ENCODE measurements around the gene PAX4.
"Not testable (repeated sequence)": the region's sequence is repeated elsewhere in the genome, so short reads cannot be mapped to it uniquely, and the experiment has no call there.

PAX4 gene

DNA sequence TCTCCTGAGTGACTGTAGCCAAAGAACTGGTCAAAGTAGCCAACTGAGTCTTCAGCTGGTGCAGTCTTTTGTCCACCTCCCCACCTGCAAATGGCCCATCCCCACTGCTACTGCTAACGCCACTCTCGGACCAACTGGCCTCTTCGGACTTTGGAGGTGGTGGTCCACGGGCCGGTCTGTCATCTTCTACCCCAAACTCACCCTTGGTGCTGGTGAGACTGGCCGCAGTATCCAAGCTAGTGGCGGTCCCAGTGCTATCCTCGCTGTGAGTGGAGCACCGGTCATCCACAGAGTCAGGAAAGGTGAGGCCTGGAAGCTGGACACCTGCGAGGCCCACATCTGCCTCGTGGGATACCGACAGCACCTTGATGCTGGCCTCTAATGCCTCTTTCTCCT, 33.3 kb downstream of the PAX4 start:
- no peak for DNase-seq

- DNase-seq: no peak
These were observed 35.6 kb downstream of the PAX4 start for GRCh38 chr7:127582361-127582760.

DNA sequence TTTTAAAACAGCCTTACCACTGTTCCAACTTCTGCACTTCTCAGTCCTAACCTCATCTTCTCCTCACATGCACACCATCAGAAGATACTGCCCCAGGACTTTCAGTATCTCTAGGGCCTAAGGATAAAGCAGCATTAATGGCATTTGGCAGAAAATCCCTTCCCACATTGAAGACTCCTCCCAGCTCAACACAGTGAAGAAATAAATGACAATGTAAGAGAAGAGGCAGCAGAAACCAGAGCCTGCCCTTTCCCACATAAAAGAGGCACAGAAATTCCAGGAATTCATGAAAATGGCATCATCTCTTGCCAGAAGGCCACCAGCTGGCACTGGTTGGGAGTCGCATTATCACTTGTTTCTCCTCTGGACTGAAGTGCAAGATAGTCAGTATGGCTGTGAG, 36.2 kb downstream of the PAX4 start:
- no peak for DNase-seq

GRCh38 chr7:127580612-127581011, 37.3 kb downstream of the PAX4 start:
- DNase-seq: no peak

DNA sequence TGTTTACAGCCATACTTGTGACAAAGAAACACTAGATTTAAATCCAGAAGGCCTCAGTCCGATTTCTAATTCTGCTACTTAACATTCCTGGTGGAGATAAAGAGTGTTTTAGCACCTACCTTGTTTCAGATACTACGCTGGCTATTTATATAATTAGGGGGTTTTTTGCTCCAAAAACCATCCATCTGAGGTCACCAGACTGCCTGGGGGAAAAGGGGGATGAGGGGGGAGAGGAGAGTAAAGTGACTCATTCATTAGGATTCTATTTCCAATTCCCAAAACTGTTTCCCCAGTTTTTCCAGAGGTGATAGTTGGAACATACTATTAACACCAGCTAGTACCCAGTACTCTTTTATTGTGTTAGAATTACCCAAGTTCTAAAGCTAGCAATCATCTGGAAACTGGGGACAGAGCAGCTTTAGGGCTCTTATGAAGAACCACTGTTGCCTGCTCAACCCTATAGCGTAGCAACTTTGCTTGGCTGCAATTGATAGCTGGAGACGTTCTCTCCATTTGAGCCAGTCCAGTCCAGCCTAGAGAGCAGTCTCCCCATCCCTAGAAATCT, 39.1 kb downstream of the PAX4 start:
- no peak for DNase-seq

DNA sequence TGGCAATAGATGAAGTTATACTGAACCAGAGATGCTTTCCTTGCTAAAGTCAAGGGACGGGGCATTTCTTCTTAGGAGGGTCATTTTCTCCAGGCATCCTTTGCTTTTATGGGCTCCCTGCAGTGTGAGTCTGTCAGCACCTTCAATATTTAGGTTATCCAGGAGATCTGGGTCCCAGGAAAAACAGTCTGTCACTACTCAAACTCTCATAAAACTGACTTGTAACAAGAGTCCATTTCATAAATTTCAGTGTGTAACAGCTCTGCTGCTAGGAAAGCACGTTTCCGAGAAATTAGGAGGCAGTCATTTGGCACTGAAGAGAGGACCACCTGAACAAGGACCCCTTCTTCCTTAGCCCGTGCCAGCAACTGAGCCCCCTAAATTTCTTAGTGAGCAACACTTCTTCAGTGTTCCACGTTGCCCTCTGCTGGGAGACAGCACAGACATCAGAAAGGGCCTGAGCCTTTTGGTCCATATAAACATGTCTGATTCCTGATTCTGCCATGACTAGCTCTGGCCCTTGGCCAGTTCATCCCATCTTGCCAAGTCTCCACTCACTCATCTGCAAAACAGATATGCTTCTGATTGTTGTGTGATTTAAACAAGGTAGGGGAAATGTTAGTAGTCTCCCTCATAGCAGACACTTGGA, 39.8 kb downstream of the PAX4 start:
- no peak for DNase-seq

DNA sequence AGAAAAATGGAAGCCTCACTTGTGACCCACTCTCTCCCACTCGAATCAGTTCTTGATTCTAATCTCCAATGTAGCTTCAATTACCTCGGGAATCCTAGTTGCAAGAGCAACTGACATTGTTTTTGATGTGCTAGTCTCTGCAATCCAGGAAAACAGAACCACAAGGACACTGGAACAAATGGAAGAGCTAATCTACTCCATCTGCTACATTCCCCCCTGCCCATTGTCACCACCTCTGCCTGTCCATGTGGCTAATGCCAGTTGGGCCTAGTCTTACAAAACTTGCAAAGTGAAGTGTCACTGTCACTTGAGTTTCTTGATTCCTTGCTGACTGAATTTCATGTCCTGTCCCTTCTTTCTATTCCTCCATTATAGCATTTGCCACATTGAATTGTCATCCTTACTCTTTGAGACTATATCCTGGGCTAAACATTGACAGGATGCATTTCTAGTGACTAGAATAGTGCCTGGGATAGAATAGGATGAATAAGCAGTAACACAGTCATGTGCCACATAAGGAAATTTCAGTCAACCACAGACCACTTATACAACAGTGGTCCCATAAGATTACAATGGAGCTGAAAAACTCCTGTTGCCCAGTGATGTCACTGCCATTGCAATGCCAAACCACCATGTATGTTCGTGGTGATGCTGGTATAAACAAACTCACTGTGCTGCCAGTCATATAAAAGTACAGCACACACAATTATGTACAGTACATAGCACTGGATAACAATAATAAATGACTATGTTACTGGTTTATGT, 46.0 kb downstream of the PAX4 start:
- no peak for DNase-seq

GRCh38 chr7:127568034-127568433, 49.9 kb downstream of the PAX4 start:
- DNase-seq: not testable (repeated sequence)

- DNase-seq: no peak
These were observed 51.7 kb downstream of the PAX4 start for GRCh38 chr7:127566242-127566641.
